DMS114 treated with DMSO at 0.1 percent for 48 hours (cell line): Measurements from ENCODE around the gene RAB21.

Experiments
- DNase-seq: peaks from one replicate; lab custom pipeline; 2025; ENCODE audit not compliant: unreplicated experiment; lab: John Stamatoyannopoulos, UW

Gene RAB21

GRCh38 chr12:71754461-71755145 lies at the start of gene RAB21:
RAB21 (plus strand) TSS chr12:71754863; CDS start chr12:71755130, 267 bp downstream.
- peak; percentile 97 for DNase-seq

GRCh38 chr12:71704920-71705319 lies 49.7 kb upstream of the RAB21 start:
- no peak for DNase-seq

- no peak for DNase-seq
Measured at GRCh38 chr12:71708658-71709057, 46.0 kb upstream of the RAB21 start.

GRCh38 chr12:71710276-71711125 lies 44.2 kb upstream of the RAB21 start:
- DNase-seq: no peak

- no peak for DNase-seq
Measured at GRCh38 chr12:71718611-71719010, 36.1 kb upstream of the RAB21 start.

- no peak for DNase-seq
Measured at GRCh38 chr12:71719647-71720370, 34.9 kb upstream of the RAB21 start.

- no peak for DNase-seq
Measured at GRCh38 chr12:71721783-71722505, 32.7 kb upstream of the RAB21 start.

GRCh38 chr12:71725011-71725410 lies 29.7 kb upstream of the RAB21 start:
- DNase-seq: no peak

GRCh38 chr12:71726548-71726947 lies 28.1 kb upstream of the RAB21 start:
- DNase-seq: no peak

- no peak for DNase-seq
Measured at GRCh38 chr12:71727958-71728357, 26.7 kb upstream of the RAB21 start.

- no peak for DNase-seq
Measured at GRCh38 chr12:71730936-71731335, 23.7 kb upstream of the RAB21 start.

GRCh38 chr12:71731439-71732356 lies 23.0 kb upstream of the RAB21 start:
- DNase-seq: no peak

GRCh38 chr12:71732357-71732712 lies 22.3 kb upstream of the RAB21 start:
- DNase-seq: no peak

- no peak for DNase-seq
Measured at GRCh38 chr12:71737197-71737596, 17.5 kb upstream of the RAB21 start.

- no peak for DNase-seq
Measured at GRCh38 chr12:71742998-71743397, 11.7 kb upstream of the RAB21 start.

- DNase-seq: no peak
Measured at GRCh38 chr12:71744522-71745300, 10.0 kb upstream of the RAB21 start.

- DNase-seq: peak; percentile 63
Measured at GRCh38 chr12:71746974-71747611, 7.6 kb upstream of the RAB21 start.

- DNase-seq: no peak
Measured at GRCh38 chr12:71748081-71748850, 6.4 kb upstream of the RAB21 start.
